HepG2 (cell line): ENCODE results near the gene FAM163A. TPM values are rescaled to one million over a fixed set of nuclear protein-coding genes. Genes with fewer than 3 reads are reported as not detected.

Experiments used
- ATAC-seq: fragments of 200-7000 bp; cut with Tn5 transposase; 3 replicates; pipeline ENCODE4 v1.9.1; 2020; ENCODE audit warnings: mild to moderate bottlenecking, moderate library complexity
- BruUV-seq: library from RNA; stranded (reverse); fragments of 400-500 nt; replicated peaks from 2 replicates; lab custom pipeline; 2021; lab: Mats Ljungman, UMichigan
- CTCF ChIA-PET: fragments of 300-600 bp; formaldehyde crosslinking; extraction: SDS; loops from one replicate; lab custom pipeline; 2021; ENCODE audit warnings: low total read pairs, inconsistent platforms, low intra/inter-chr PET ratio; lab: Yijun Ruan, JAX
- POLR2A ChIA-PET: fragments of 350-600 bp; sonication (Branson Sonifier 250); formaldehyde crosslinking; loops from one replicate; lab custom pipeline; 2020; ENCODE audit warnings: antibody characterized with exemption, inconsistent platforms; lab: Yijun Ruan, JAX
- DNase-seq: peaks from one replicate; pipeline ENCODE4 v3.0.0-alpha.2; 2015; ENCODE audit warnings: low spot score
- FAIRE-seq: peaks from 3 replicates; lab custom pipeline; 2011; peaks lifted over from hg19 to GRCh38; lab: Jason Lieb, UNC
- H2AFZ ChIP-seq: one replicate; pipeline ENCODE4 v1.6.1; 2011; ENCODE audit warnings: low read length, inconsistent platforms
- H3K27ac ChIP-seq: fragments of 300-600 bp; 3 replicates; pipeline ENCODE4 v1.8.0; 2011; ENCODE audit warnings: mixed run types, mild to moderate bottlenecking, mixed read lengths, low read length, inconsistent platforms; ENCODE audit not compliant: insufficient read depth; ENCODE audit errors: extremely low read length
- H3K27me3 ChIP-seq, 2 experiments: fragments of 200-600 bp in 1 of 2; 2 replicates in 1 of 2; 3 replicates in 1 of 2; pipeline versions ENCODE4 v1.6.0 to v1.8.0; 2011; ENCODE audit warnings: low read length in 2 of 2, mild to moderate bottlenecking in 2 of 2, moderate library complexity in 2 of 2, inconsistent platforms in 1 of 2; ENCODE audit not compliant: insufficient read depth in 2 of 2, control insufficient read depth in 1 of 2
- H3K36me3 ChIP-seq, 2 experiments: fragments of 200-600 bp in 1 of 2; replicated peaks in 1 of 2; 2 replicates in 1 of 2; 3 replicates in 1 of 2; pipeline versions ENCODE4 v1.5.1 to v1.8.0; 2011; ENCODE audit warnings: low read length in 2 of 2, inconsistent platforms in 1 of 2; ENCODE audit not compliant: insufficient read depth in 2 of 2, control insufficient read depth in 1 of 2
- H3K4me1 ChIP-seq: 2 replicates; pipeline ENCODE4 v1.5.1; 2012; ENCODE audit warnings: low read length, inconsistent platforms; ENCODE audit not compliant: insufficient read depth
- H3K4me2 ChIP-seq: 2 replicates; pipeline ENCODE4 v1.6.0; 2011; ENCODE audit warnings: low read depth, low read length, inconsistent platforms
- H3K4me3 ChIP-seq, 3 experiments: fragments of 200-600 bp in 1 of 3; sonication (generic), shearing (Covaris generic) in 1 of 3; replicated peaks in 1 of 3; 2 replicates each; pipeline ENCODE4 v1.5.1; 2011 to 2016; ENCODE audit warnings: low read length in 3 of 3, inconsistent platforms in 2 of 3, low read depth in 2 of 3, mild to moderate bottlenecking in 2 of 3, control low read depth in 1 of 3, mixed read lengths in 1 of 3; ENCODE audit not compliant: insufficient read depth in 1 of 3
- H3K79me2 ChIP-seq: one replicate; pipeline ENCODE4 v1.6.1; 2011; ENCODE audit warnings: low read length, inconsistent platforms; ENCODE audit not compliant: insufficient read depth
- H3K9ac ChIP-seq: 2 replicates; pipeline ENCODE4 v1.6.0; 2011; ENCODE audit warnings: mild to moderate bottlenecking, low read depth, low read length, inconsistent platforms; ENCODE audit not compliant: insufficient read depth
- H3K9me3 ChIP-seq: 2 replicates; pipeline ENCODE4 v1.5.1; 2012; ENCODE audit warnings: mild to moderate bottlenecking, low read length
- H4K20me1 ChIP-seq: 2 replicates; pipeline ENCODE4 v1.6.0; 2011; ENCODE audit warnings: inconsistent platforms, mild to moderate bottlenecking, low read length, moderate library complexity; ENCODE audit not compliant: insufficient read depth
- ATF7-NPFF ChIP-seq: sonication (generic); formaldehyde crosslinking; IDR thresholded peaks from 2 replicates; pipeline ENCODE4 v1.8.1; 2023; ENCODE audit warnings: mild to moderate bottlenecking, low read depth, missing genetic modification reagents, moderate library complexity
- GFI1 ChIP-seq: sonication (generic); formaldehyde crosslinking; IDR thresholded peaks from 2 replicates; pipeline ENCODE4 v1.5.0; 2020; ENCODE audit warnings: missing genetic modification reagents, mild to moderate bottlenecking, borderline replicate concordance
- MAFK ChIP-seq, 2 experiments: IDR thresholded peaks in 1 of 2; conservative IDR thresholded peaks in 1 of 2; 2 replicates each; pipeline ENCODE4 v1.6.1; 2011; ENCODE audit warnings: improper control_type of control experiment in 2 of 2, low read length in 2 of 2
- NFE2L2 ChIP-seq: fragments of 150-350 bp; IDR thresholded peaks from 2 replicates; pipeline ENCODE4 v1.6.1; 2014; ENCODE audit warnings: low read length
- NFKBIZ ChIP-seq: IDR thresholded peaks from 2 replicates; pipeline ENCODE4 v1.6.1; 2018; ENCODE audit warnings: missing genetic modification reagents, missing compliant biosample characterization
- NFRKB ChIP-seq: fragments of 450-650 bp; IDR thresholded peaks from 2 replicates; pipeline ENCODE4 v1.6.1; 2017
- PITX1 ChIP-seq: sonication (generic); formaldehyde crosslinking; IDR thresholded peaks from 2 replicates; pipeline ENCODE4 v1.5.1; 2020; ENCODE audit warnings: mild to moderate bottlenecking, missing genetic modification reagents
- RFX5 ChIP-seq: IDR thresholded peaks from 2 replicates; pipeline ENCODE4 v1.6.1; 2011; ENCODE audit warnings: low read depth, low read length, improper control_type of control experiment
- STAT6 ChIP-seq: sonication (generic); formaldehyde crosslinking; IDR thresholded peaks from 2 replicates; pipeline ENCODE4 v1.4.0; 2020; ENCODE audit warnings: missing genetic modification reagents, mild to moderate bottlenecking, borderline replicate concordance
- TFDP2 ChIP-seq: sonication (generic); formaldehyde crosslinking; IDR thresholded peaks from 2 replicates; pipeline ENCODE4 v1.4.0; 2020; ENCODE audit warnings: missing genetic modification reagents
- USF2 ChIP-seq, 2 experiments: sonication (generic) in 1 of 2; formaldehyde crosslinking in 1 of 2; IDR thresholded peaks; 2 replicates each; pipeline versions ENCODE4 v1.5.1 to v1.6.1; 2011 to 2020; ENCODE audit warnings: borderline replicate concordance in 1 of 2, low read depth in 1 of 2, low read length in 1 of 2, mild to moderate bottlenecking in 1 of 2, missing genetic modification reagents in 1 of 2, moderate library complexity in 1 of 2
- ZNF136 ChIP-seq: sonication (generic); formaldehyde crosslinking; IDR thresholded peaks from 2 replicates; pipeline ENCODE4 v1.8.1; 2022; ENCODE audit warnings: low read depth, mild to moderate bottlenecking, moderate library complexity, missing genetic modification reagents
- ZNF414 ChIP-seq: sonication (generic); formaldehyde crosslinking; IDR thresholded peaks from 2 replicates; pipeline ENCODE4 v1.5.0; 2020; ENCODE audit warnings: missing genetic modification reagents
- ZNF576 ChIP-seq: sonication (generic); formaldehyde crosslinking; IDR thresholded peaks from 2 replicates; pipeline ENCODE4 v1.4.0; 2020; ENCODE audit warnings: mild to moderate bottlenecking, missing genetic modification reagents
- ZNF615 ChIP-seq: sonication (generic); formaldehyde crosslinking; IDR thresholded peaks from 2 replicates; pipeline ENCODE4 v1.5.0; 2020; ENCODE audit warnings: mild to moderate bottlenecking, missing genetic modification reagents, borderline replicate concordance
- ZNF773 ChIP-seq: sonication (generic); formaldehyde crosslinking; IDR thresholded peaks from 2 replicates; pipeline ENCODE4 v1.4.0; 2020; ENCODE audit warnings: missing genetic modification reagents, borderline replicate concordance
- WGBS: methylation state at CpG from one replicate; pipeline ENCODE4 v1.1.6; 2017; ENCODE audit warnings: low lambda C conversion rate; 5-methylcytosine and 5-hydroxymethylcytosine counted together
- in situ Hi-C: cut with HindIII; loops from 2 replicates; pipeline ENCODE4 v1.10.0; 2017; ENCODE audit warnings: low pct_unique_long_range_greater_than_20kb; ENCODE audit not compliant: extremely low pct_ligation_motif_present
- intact Hi-C: fragments of 100-400 bp; cut with micrococcal nuclease; formaldehyde crosslinking; loops from one replicate; pipeline ENCODE4 v1.10.0; 2022; ENCODE audit not compliant: unreplicated experiment
- polyA plus RNA-seq, 8 experiments: library from polyadenylated mRNA; depleted of rRNA in 3 of 8; stranded (reverse) in 7 of 8; unstranded in 1 of 8; fragments of >200 nt; fragmentation: Illumina TruSeq in 4 of 8; extraction: Trizol in 4 of 8; gene quantifications; 2 replicates each; pipeline versions ENCODE4 v1.2.1 to v1.2.3, GENCODE V29; 2011 to 2016; ENCODE audit warnings: low read depth in 4 of 8, missing spikeins in 1 of 8, mixed read lengths in 1 of 8; ENCODE audit not compliant: insufficient read depth in 1 of 8
- total RNA-seq, 5 experiments: library from RNA; depleted of rRNA; stranded (reverse); fragments of >200 nt; fragmentation: Illumina TruSeq; extraction: Trizol; gene quantifications; 2 replicates each; pipeline ENCODE4 v1.2.3, GENCODE V29; 2016; ENCODE audit warnings: low read depth in 1 of 5

Gene FAM163A
- total and polyA plus RNA-seq, 2 of the 13 experiments (the other 11 are each of a cell fraction or from before 2014, with no cell fraction given) = not detected

GRCh38 chr1:179822065-179822464 is 79.0 kb downstream of the FAM163A start:
- in situ Hi-C loops = no loop called here
- Histone ChIP-seq H3K27ac (no peak overlapping the region), H2AFZ (no peak overlapping the region), H3K9me3 (no peaks in the 10 kb centered on the region), H3K79me2 (no peaks in the 10 kb centered on the region), H3K27me3 (peaks cover 2 to 47% of the 10 kb centered on the region in 2 experiments), H3K36me3 (no peaks in the 10 kb centered on the region), H4K20me1 (no peaks in the 10 kb centered on the region), H3K4me2 (no peak overlapping the region), H3K9ac (no peak overlapping the region), H3K4me1 (peaks cover 9% of the 10 kb centered on the region; the same call in 1 of the 2 replicates), H3K4me3 (no peak overlapping the region)
- intact Hi-C loops = no loop called here
- WGBS = 7% methylated on average over 2 of the region's 2 CpGs
- ChIA-PET POLR2A (no interaction called here), CTCF (no interaction called here)
- ATAC-seq (no peak), FAIRE-seq (no peak), DNase-seq (no peak)
- no TSS peak for BruUV-seq
- TF ChIP-seq ZNF136 (CRISPR knock-in tag) (no peak), NFRKB (no peak), ZNF414 (no peak), PITX1 (CRISPR knock-in tag) (no peak), USF2 (IDR thresholded peaks at IDR 0.05; ENCODE audit: low read depth, low read length) (no peak), USF2 (CRISPR knock-in tag; IDR thresholded peaks at IDR 0.05; ENCODE audit: borderline replicate concordance) (no peak), TFDP2 (CRISPR knock-in tag) (no peak), ZNF576 (CRISPR knock-in tag) (no peak), MAFK (conservative IDR thresholded peaks at IDR 0.05 in 1 of 2, IDR thresholded peaks at IDR 0.05 in 1 of 2; ENCODE audit: low read length in 2 of 2) (no peak), RFX5 (no peak), STAT6 (CRISPR knock-in tag) (no peak), ZNF773 (CRISPR knock-in tag) (no peak), NFE2L2 (no peak), NFKBIZ (CRISPR knock-in tag) (no peak), ATF7-NPFF (CRISPR knock-in tag) (no peak), ZNF615 (CRISPR knock-in tag) (no peak), GFI1 (no peak)
